H1 (cell line): ENCODE measurements around the gene DLG4. TPM values are rescaled to one million over a fixed set of nuclear protein-coding genes. Genes with fewer than 3 reads are reported as not detected.

Experiments
- CTCF ChIA-PET: fragments of 300-600 bp; sonication (Branson Sonifier 250); formaldehyde crosslinking; loops from one replicate; lab custom pipeline; 2021; ENCODE audit not compliant: partially characterized antibody; lab: Charles Lee
- POLR2A ChIA-PET: fragments of 300-600 bp; sonication (Branson Sonifier 250); formaldehyde crosslinking; loops from one replicate; lab custom pipeline; 2021; ENCODE audit warnings: inconsistent platforms; ENCODE audit not compliant: partially characterized antibody; lab: Charles Lee
- DNase-seq, 2 experiments: peaks; one replicate each; pipeline versions ENCODE4 v3.0.0 to v3.0.0-alpha.2; 2010 to 2022; ENCODE audit warnings: low spot score in 2 of 2, low read depth in 1 of 2, mixed read lengths in 1 of 2
- FAIRE-seq: peaks from 2 replicates; lab custom pipeline; 2011; peaks lifted over from hg19 to GRCh38; lab: Jason Lieb, UNC
- H2AFZ ChIP-seq: 2 replicates; pipeline ENCODE4 v1.8.1; 2012; ENCODE audit warnings: low read length, inconsistent platforms
- H2AK5ac ChIP-seq: 2 replicates; pipeline ENCODE4 v1.6.1; 2013; ENCODE audit warnings: low read depth, low read length
- H2BK120ac ChIP-seq: replicated peaks from 2 replicates; pipeline ENCODE3; 2013; ENCODE audit warnings: low read depth, low read length, inconsistent platforms
- H2BK12ac ChIP-seq: 2 replicates; pipeline ENCODE4 v1.6.1; 2013; ENCODE audit warnings: low read depth, low read length
- H2BK15ac ChIP-seq: 2 replicates; pipeline ENCODE4 v1.6.1; 2013; ENCODE audit warnings: low read length
- H2BK20ac ChIP-seq: 2 replicates; pipeline ENCODE4 v1.6.1; 2013; ENCODE audit warnings: low read length
- H2BK5ac ChIP-seq: 2 replicates; pipeline ENCODE4 v1.6.1; 2013; ENCODE audit warnings: low read depth, low read length
- H3K14ac ChIP-seq: 2 replicates; pipeline ENCODE4 v1.6.1; 2013; ENCODE audit warnings: inconsistent platforms; ENCODE audit not compliant: insufficient read length
- H3K18ac ChIP-seq: 2 replicates; pipeline ENCODE4 v1.6.1; 2013; ENCODE audit warnings: low read length; ENCODE audit errors: extremely low read depth
- H3K23ac ChIP-seq: 2 replicates; pipeline ENCODE4 v1.6.1; 2013; ENCODE audit warnings: inconsistent platforms; ENCODE audit not compliant: insufficient read length
- H3K23me2 ChIP-seq: 2 replicates; pipeline ENCODE4 v1.6.1; 2013; ENCODE audit warnings: low read depth, low read length
- H3K27ac ChIP-seq: 2 replicates; pipeline ENCODE4 v1.6.1; 2011; ENCODE audit warnings: low read depth, low read length, inconsistent platforms
- H3K27me3 ChIP-seq, 4 experiments: replicated peaks in 1 of 4; 1 replicate in 1 of 4; 2 replicates in 3 of 4; pipeline versions ENCODE4 v1.6.1 to v1.8.1; 2011 to 2013; ENCODE audit warnings: low read length in 3 of 4, mild to moderate bottlenecking in 3 of 4, inconsistent platforms in 2 of 4, mixed read lengths in 2 of 4, moderate library complexity in 1 of 4; ENCODE audit not compliant: control insufficient read depth in 3 of 4, insufficient read depth in 3 of 4; ENCODE audit errors: extremely low read depth in 1 of 4
- H3K36me3 ChIP-seq, 4 experiments: 2 replicates each; pipeline versions ENCODE4 v1.6.1 to v1.8.1; 2011 to 2013; ENCODE audit warnings: mild to moderate bottlenecking in 4 of 4, low read length in 3 of 4, moderate library complexity in 2 of 4, control low read depth in 1 of 4, inconsistent platforms in 1 of 4; ENCODE audit not compliant: insufficient read depth in 4 of 4, control insufficient read depth in 2 of 4
- H3K4ac ChIP-seq: replicated peaks from 2 replicates; pipeline ENCODE3; 2013; ENCODE audit warnings: low read length, low read depth, mixed read lengths, inconsistent platforms; ENCODE audit not compliant: insufficient read length
- H3K4me1 ChIP-seq, 4 experiments: replicated peaks in 1 of 4; 1 replicate in 1 of 4; 2 replicates in 3 of 4; pipeline versions ENCODE4 v1.6.1 to v1.8.1; 2011 to 2013; ENCODE audit warnings: low read length in 3 of 4, inconsistent platforms in 2 of 4, mixed read lengths in 1 of 4; ENCODE audit not compliant: insufficient read depth in 4 of 4, control insufficient read depth in 3 of 4
- H3K4me2 ChIP-seq, 2 experiments: 2 replicates each; pipeline versions ENCODE4 v1.6.1 to v1.8.1; 2011 to 2013; ENCODE audit warnings: low read depth in 2 of 2, low read length in 2 of 2, control low read depth in 1 of 2, inconsistent platforms in 1 of 2, mild to moderate bottlenecking in 1 of 2; ENCODE audit not compliant: insufficient read depth in 1 of 2
- H3K4me3 ChIP-seq, 4 experiments: fragments of 200-600, 300-600 bp in 1 of 4; sonication (generic), shearing (Covaris generic), sonication (Bioruptor Twin) in 1 of 4; 2 replicates each; pipeline versions ENCODE4 v1.5.1 to v1.8.1; 2011 to 2016; ENCODE audit warnings: low read length in 4 of 4, low read depth in 3 of 4, control low read depth in 2 of 4, inconsistent platforms in 2 of 4, mild to moderate bottlenecking in 2 of 4, mixed read lengths in 1 of 4, moderate library complexity in 1 of 4; ENCODE audit not compliant: insufficient read depth in 2 of 4; ENCODE audit errors: extremely low read depth in 1 of 4
- H3K56ac ChIP-seq: replicated peaks from 2 replicates; pipeline ENCODE3; 2013; ENCODE audit warnings: low read depth, mild to moderate bottlenecking, mixed read lengths, low read length, inconsistent platforms; ENCODE audit not compliant: insufficient read length
- H3K79me1 ChIP-seq: 2 replicates; pipeline ENCODE4 v1.6.1; 2013; ENCODE audit warnings: low read depth, low read length, control low read depth
- H3K79me2 ChIP-seq, 2 experiments: 2 replicates each; pipeline versions ENCODE4 v1.6.1 to v1.8.1; 2012 to 2013; ENCODE audit warnings: low read length in 2 of 2, mild to moderate bottlenecking in 2 of 2, inconsistent platforms in 1 of 2; ENCODE audit not compliant: insufficient read depth in 2 of 2, control insufficient read depth in 1 of 2
- H3K9ac ChIP-seq, 4 experiments: replicated peaks in 1 of 4; 1 replicate in 1 of 4; 2 replicates in 3 of 4; pipeline versions ENCODE4 v1.6.1 to v1.8.1; 2011 to 2013; ENCODE audit warnings: low read depth in 3 of 4, low read length in 3 of 4, control low read depth in 2 of 4, mild to moderate bottlenecking in 2 of 4, moderate library complexity in 2 of 4, inconsistent platforms in 1 of 4; ENCODE audit errors: extremely low read depth in 1 of 4
- H3K9me3 ChIP-seq, 2 experiments: 2 replicates each; pipeline versions ENCODE4 v1.6.1 to v1.8.1; 2012 to 2013; ENCODE audit warnings: mild to moderate bottlenecking in 2 of 2, moderate library complexity in 2 of 2, control low read depth in 1 of 2, inconsistent platforms in 1 of 2, low read depth in 1 of 2, low read length in 1 of 2, mixed read lengths in 1 of 2; ENCODE audit not compliant: insufficient read depth in 2 of 2
- H4K20me1 ChIP-seq, 2 experiments: replicated peaks in 1 of 2; 2 replicates each; pipeline versions ENCODE3 to v1.8.1; 2011 to 2013; ENCODE audit warnings: inconsistent platforms in 2 of 2, low read length in 2 of 2, mild to moderate bottlenecking in 1 of 2; ENCODE audit not compliant: insufficient read depth in 2 of 2, control insufficient read depth in 1 of 2
- H4K5ac ChIP-seq: 2 replicates; pipeline ENCODE4 v1.6.1; 2013; ENCODE audit warnings: low read length, low read depth, mixed read lengths, inconsistent platforms; ENCODE audit not compliant: insufficient read length
- H4K8ac ChIP-seq: 2 replicates; pipeline ENCODE4 v1.8.0; 2013; ENCODE audit warnings: mild to moderate bottlenecking, moderate library complexity, low read length, inconsistent platforms; ENCODE audit not compliant: insufficient read depth; ENCODE audit errors: extremely low read depth
- H4K91ac ChIP-seq: replicated peaks from 2 replicates; pipeline ENCODE3; 2013; ENCODE audit warnings: low read length, mixed read lengths, inconsistent platforms; ENCODE audit not compliant: insufficient read length
- BACH1 ChIP-seq: IDR thresholded peaks from 2 replicates; pipeline ENCODE4 v1.6.1; 2012; ENCODE audit warnings: low read length, improper control_type of control experiment
- E2F6 ChIP-seq: IDR thresholded peaks from 2 replicates; pipeline ENCODE4 v1.6.1; 2012; ENCODE audit warnings: inconsistent platforms
- GABPA ChIP-seq: IDR thresholded peaks from 2 replicates; pipeline ENCODE4 v1.6.1; 2011; ENCODE audit warnings: mild to moderate bottlenecking, low read length, moderate library complexity, borderline replicate concordance; ENCODE audit not compliant: insufficient read depth
- RBBP5 ChIP-seq: IDR thresholded peaks from 2 replicates; pipeline ENCODE4 v1.7.1; 2012; ENCODE audit warnings: low read depth, mild to moderate bottlenecking, inconsistent platforms, low read length, moderate library complexity, borderline replicate concordance
- WGBS, 2 experiments: shearing (Covaris generic) in 1 of 2; methylation state at CpG; one replicate each; pipeline versions ENCODE4 v1.1.6 to v1.1.7; 2013 to 2015; ENCODE audit warnings: low lambda C conversion rate in 2 of 2, mixed read lengths in 2 of 2, inconsistent platforms in 1 of 2, low coverage in 1 of 2, missing lambda C conversion rate in 1 of 2; ENCODE audit not compliant: insufficient replicate concordance in 2 of 2, insufficient coverage in 1 of 2, insufficient read length in 1 of 2; ENCODE audit errors: extremely low coverage in 1 of 2, missing lambda C conversion rate in 1 of 2; 5-methylcytosine and 5-hydroxymethylcytosine counted together
- polyA plus RNA-seq, 7 experiments: library from polyadenylated mRNA; depleted of rRNA in 3 of 7; stranded (reverse) in 5 of 7; unstranded in 2 of 7; fragments of >200 nt in 5 of 7; fragments of 200-250 nt in 2 of 7; gene quantifications; 1 replicate in 5 of 7; 2 replicates in 1 of 7; 4 replicates in 1 of 7; pipeline versions ENCODE4 v1.2.1 to v1.2.3, GENCODE V29; 2011 to 2013; ENCODE audit warnings: missing spikeins in 2 of 7, mixed read lengths in 2 of 7
- total RNA-seq: library from RNA; stranded (reverse); fragmentation: NEBNext Ultra II Directional; extraction: Animal tissue kit (Norgen Biotek cat#: 25700); gene quantifications from 2 replicates; pipeline ENCODE4 v1.2.1, GENCODE V29; 2021

Gene DLG4
- total and polyA plus RNA-seq, 2 of the 8 experiments (the other 6 are each of a cell fraction or from before 2014, with no cell fraction given) = 18.9 to 45.9 TPM

GRCh38 chr17:7208754-7209460 is 10.7 kb downstream of the DLG4 start:
- Histone ChIP-seq H3K79me1 (peaks cover 25% of the 10 kb centered on the region), H2BK5ac (peak overlapping the region; percentile 90; the same call in 1 of the 2 replicates), H2AK5ac (0 out of 2 replicates have a peak overlapping the region, but pooled peaks have one; percentile 65), H3K79me2 (peaks cover 0 to 61% of the 10 kb centered on the region in 2 experiments; a peak in 2 of 4 replicates), H3K4ac (peak overlapping the region; percentile 79), H2AFZ (no peak overlapping the region), H3K23ac (no peak overlapping the region), H3K36me3 (peaks cover 0 to 3% (median 0%) of the 10 kb centered on the region in 4 experiments; a peak in 2 of 8 replicates), H2BK20ac (peak overlapping the region; percentile 80; the same call in 1 of the 2 replicates), H3K4me3 (peak overlapping the region in 2 of 4 experiments; percentile 36 to 62; a peak in 3 of 8 replicates), H3K23me2 (peaks cover 26% of the 10 kb centered on the region; the same call in 1 of the 2 replicates), H2BK120ac (no peak overlapping the region), H3K27ac (peak overlapping the region; percentile 11; the same call in 1 of the 2 replicates), H3K56ac (no peak overlapping the region), H3K14ac (no peak overlapping the region), H2BK15ac (peak overlapping the region; percentile 92), H4K20me1 (peaks cover 1 to 15% of the 10 kb centered on the region in 2 experiments), H4K91ac (peak overlapping the region; percentile 68), H3K9ac (peak overlapping the region in 2 of 4 experiments; percentile 22 to 28; a peak in 2 of 7 replicates), H2BK12ac (peak overlapping the region; percentile 92; the same call in 1 of the 2 replicates), H4K8ac (peak overlapping the region; percentile 54; the same call in 1 of the 2 replicates), H3K9me3 (no peaks in the 10 kb centered on the region), H4K5ac (peak overlapping the region; percentile 57), H3K27me3 (no peaks in the 10 kb centered on the region; a peak in 1 of 7 replicates), H3K4me1 (peaks cover 8 to 47% (median 34%) of the 10 kb centered on the region in 4 experiments), H3K4me2 (peak overlapping the region; percentile 71 to 91), H3K18ac (peak overlapping the region; percentile 96; the same call in 1 of the 2 replicates)
- TF ChIP-seq E2F6 = no peak
- no peak for TF ChIP-seq GABPA
- no peak for TF ChIP-seq BACH1
- TF ChIP-seq RBBP5 = no peak
- DNase-seq (no peak), FAIRE-seq (no peak)
- 90% methylated on average over 8 of the region's 9 CpGs; no CpG with 5 or more reads in 1 of the 2 experiments for WGBS, 2 experiments
- ChIA-PET CTCF (interaction anchor here (2.1 to 2.4 kb wide), 2 partner anchors 12 to 31 kb away, joined by 10 read pairs; no protein-coding TSS in a partner anchor), POLR2A (interaction anchor here (1.0 to 2.5 kb wide), 13 partner anchors 12 to 375 kb away, joined by 3 to 18 read pairs (median 6); partner anchors contain the start of genes ACADVL, DLG4, GABARAP and MPDU1)
